ENCODE measurements around the gene TSPAN32.

GRCh38 chr11:2295971-2296912 lies 5.6 kb upstream of the TSPAN32 start:
- no peak for TF ChIP-seq EZH2 (IDR thresholded peaks at IDR 0.05; ENCODE audit: borderline replicate concordance, low read depth, low read length, poor library complexity, severe bottlenecking)
- TF ChIP-seq CTCF (conservative IDR thresholded peaks at IDR 0.05; ENCODE audit: low read depth, low read length), result no peak

Data from A673 (cell line).